ENCODE results near the gene SIRPA.
A peak's percentile ranks its signal among the peaks of the same experiment; 100 is the strongest.

Gene SIRPA

GRCh38 chr20:1951436-1952115 is 56.4 kb downstream of the SIRPA start:
- peak; percentile 8 for DNase-seq (ENCODE audit: low spot score)

- DNase-seq (ENCODE audit: low spot score) = no peak
Measured at GRCh38 chr20:1952737-1953530, 57.7 kb downstream of the SIRPA start.

- DNase-seq (ENCODE audit: low spot score) = no peak
Measured at GRCh38 chr20:1953621-1954020, 58.4 kb downstream of the SIRPA start.

- no peak for DNase-seq (ENCODE audit: low spot score)
Measured at GRCh38 chr20:1955217-1955616, 60.0 kb downstream of the SIRPA start.

- DNase-seq (ENCODE audit: low spot score) = no peak
Measured at GRCh38 chr20:1958426-1958825, 63.2 kb downstream of the SIRPA start.

GRCh38 chr20:1959156-1959555 is 63.9 kb downstream of the SIRPA start:
- DNase-seq (ENCODE audit: low spot score) = no peak

- no peak for DNase-seq (ENCODE audit: low spot score)
Measured at GRCh38 chr20:1961374-1961773, 66.2 kb downstream of the SIRPA start.

- peak; percentile 1 for DNase-seq (ENCODE audit: low spot score)
Measured at GRCh38 chr20:1964061-1964460, 68.9 kb downstream of the SIRPA start.

GRCh38 chr20:1964659-1965405 is 69.6 kb downstream of the SIRPA start:
- peak; percentile 14 for DNase-seq (ENCODE audit: low spot score)

GRCh38 chr20:1965520-1966351 is 70.5 kb downstream of the SIRPA start:
- peak; percentile 79 for DNase-seq (ENCODE audit: low spot score)

GRCh38 chr20:1968964-1969363 is 73.8 kb downstream of the SIRPA start:
- DNase-seq (ENCODE audit: low spot score) = no peak

GRCh38 chr20:1971893-1972586 is 76.8 kb downstream of the SIRPA start:
- DNase-seq (ENCODE audit: low spot score) = no peak

- DNase-seq (ENCODE audit: low spot score) = peak; percentile 25
Measured at GRCh38 chr20:1973601-1974440, 78.6 kb downstream of the SIRPA start.

GRCh38 chr20:1975291-1975690 is 80.1 kb downstream of the SIRPA start:
- peak; percentile 1 for DNase-seq (ENCODE audit: low spot score)

- DNase-seq (ENCODE audit: low spot score) = no peak
Measured at GRCh38 chr20:1979106-1979778, 84.0 kb downstream of the SIRPA start.

GRCh38 chr20:1982686-1983085 is 87.5 kb downstream of the SIRPA start:
- DNase-seq (ENCODE audit: low spot score) = peak; percentile 60

- DNase-seq (ENCODE audit: low spot score) = peak; percentile 45
Measured at GRCh38 chr20:1983301-1983700, 88.1 kb downstream of the SIRPA start.

GRCh38 chr20:1987826-1988225 is 92.6 kb downstream of the SIRPA start:
- no peak for DNase-seq (ENCODE audit: low spot score)
